A549 (cell line): ENCODE results near the gene KLHDC7B. TPM values are rescaled to one million over a fixed set of nuclear protein-coding genes. Genes with fewer than 3 reads are reported as not detected.

Experiments used
- ATAC-seq, 2 experiments: fragments of 200-7000 bp in 1 of 2; fragments of >200 bp in 1 of 2; cut with Nextera tagmentation in 1 of 2; cut with Tn5 transposase in 1 of 2; 3 replicates each; pipeline versions ENCODE4 v1.8.0 to v1.9.1; 2018 to 2020; ENCODE audit warnings: mild to moderate bottlenecking in 1 of 2, moderate library complexity in 1 of 2
- CTCF ChIA-PET: fragments of 300-600 bp; sonication (Branson Sonifier 250); formaldehyde crosslinking; extraction: SDS; loops from one replicate; lab custom pipeline; 2021; ENCODE audit warnings: antibody characterized with exemption, inconsistent platforms; lab: Yijun Ruan, JAX
- POLR2A ChIA-PET: fragments of 350-600 bp; formaldehyde crosslinking; extraction: SDS; loops from one replicate; lab custom pipeline; 2021; ENCODE audit warnings: antibody characterized with exemption, inconsistent platforms; lab: Yijun Ruan, JAX
- DNase-seq, 2 experiments: peaks; one replicate each; pipeline versions ENCODE4 v3.0.0 to v3.0.0-alpha.2; 2011 to 2016; ENCODE audit warnings: low read depth in 1 of 2, low spot score in 1 of 2
- FAIRE-seq: peaks from 2 replicates; lab custom pipeline; 2011; peaks lifted over from hg19 to GRCh38; lab: Jason Lieb, UNC
- H3K27ac ChIP-seq, 2 experiments: fragments of >200 bp; sonication (Bioruptor Twin); formaldehyde crosslinking; 3 replicates each; pipeline ENCODE4 v1.5.1; 2016 to 2017
- H3K4me1 ChIP-seq: fragments of >200 bp; sonication (Bioruptor Twin); formaldehyde crosslinking; 3 replicates; pipeline ENCODE4 v1.6.1; 2016
- H3K4me2 ChIP-seq: fragments of >200 bp; sonication (Bioruptor Twin); formaldehyde crosslinking; 3 replicates; pipeline ENCODE4 v1.6.1; 2016
- H3K4me3 ChIP-seq: fragments of >200 bp; sonication (Bioruptor Twin); formaldehyde crosslinking; 3 replicates; pipeline ENCODE4 v1.5.1; 2016
- H3K9me3 ChIP-seq: fragments of >200 bp; sonication (Bioruptor Twin); formaldehyde crosslinking; 3 replicates; pipeline ENCODE4 v1.6.1; 2016
- BHLHE40 ChIP-seq: IDR thresholded peaks from 2 replicates; pipeline ENCODE4 v1.6.1; 2012; ENCODE audit warnings: low read depth, low read length, inconsistent platforms
- CHD4 ChIP-seq: fragments of 200-600 bp; sonication (generic); IDR thresholded peaks from 2 replicates; pipeline ENCODE4 v1.6.1; 2016; ENCODE audit warnings: antibody characterized with exemption, mild to moderate bottlenecking, borderline replicate concordance
- E2F6 ChIP-seq: IDR thresholded peaks from 2 replicates; pipeline ENCODE4 v1.6.1; 2012; ENCODE audit warnings: low read depth, borderline replicate concordance
- EHF ChIP-seq: fragments of 250-450 bp; sonication (Bioruptor Pico); IDR thresholded peaks from 2 replicates; pipeline ENCODE4 v1.5.0; 2020; ENCODE audit warnings: mild to moderate bottlenecking
- EP300 ChIP-seq, 2 experiments: fragments of >200 bp; sonication (Bioruptor Twin); formaldehyde crosslinking; IDR thresholded peaks; 2 replicates in 1 of 2; 3 replicates in 1 of 2; pipeline ENCODE4 v1.6.1; 2016 to 2017
- FOXS1 ChIP-seq: fragments of 250-450 bp; sonication (Bioruptor Pico); IDR thresholded peaks from 2 replicates; pipeline ENCODE4 v1.5.0; 2020; ENCODE audit warnings: mild to moderate bottlenecking, moderate library complexity
- GATA3 ChIP-seq: IDR thresholded peaks from 2 replicates; pipeline ENCODE4 v1.6.1; 2012; ENCODE audit warnings: borderline replicate concordance
- HDAC2 ChIP-seq: fragments of 200-600 bp; sonication (generic); IDR thresholded peaks from 2 replicates; pipeline ENCODE4 v1.6.1; 2016
- HMGXB4 ChIP-seq: fragments of 250-450 bp; sonication (Bioruptor Pico); IDR thresholded peaks from 2 replicates; pipeline ENCODE4 v1.5.0; 2021; ENCODE audit warnings: mild to moderate bottlenecking, moderate library complexity, borderline replicate concordance
- HOXA7 ChIP-seq: fragments of 250-450 bp; sonication (Bioruptor Pico); IDR thresholded peaks from 2 replicates; pipeline ENCODE4 v1.5.0; 2020; ENCODE audit warnings: mild to moderate bottlenecking, moderate library complexity
- HOXB5 ChIP-seq: fragments of 250-450 bp; sonication (Bioruptor Pico); IDR thresholded peaks from 2 replicates; pipeline ENCODE4 v1.5.0; 2020; ENCODE audit warnings: mild to moderate bottlenecking, moderate library complexity
- JUN ChIP-seq, 2 experiments: fragments of >200 bp; sonication (Bioruptor Twin); formaldehyde crosslinking; IDR thresholded peaks; 2 replicates in 1 of 2; 3 replicates in 1 of 2; pipeline ENCODE4 v1.6.1; 2016 to 2017
- JUNB ChIP-seq: fragments of >200 bp; sonication (Bioruptor Twin); formaldehyde crosslinking; IDR thresholded peaks from 2 replicates; pipeline ENCODE4 v1.6.1; 2016
- NPAS2 ChIP-seq: fragments of 250-450 bp; sonication (Bioruptor Pico); IDR thresholded peaks from 2 replicates; pipeline ENCODE4 v1.8.0; 2022; ENCODE audit warnings: mild to moderate bottlenecking, moderate library complexity, borderline replicate concordance
- NR3C1 ChIP-seq: fragments of >200 bp; sonication (Bioruptor Twin); formaldehyde crosslinking; IDR thresholded peaks from 3 replicates; pipeline ENCODE4 v1.6.1; 2017
- PHF8 ChIP-seq: fragments of 200-600 bp; sonication (generic); IDR thresholded peaks from 2 replicates; pipeline ENCODE4 v1.6.1; 2016; ENCODE audit warnings: low read depth, mild to moderate bottlenecking, antibody characterized with exemption, moderate library complexity, borderline replicate concordance
- POLR2A ChIP-seq: IDR thresholded peaks from 2 replicates; pipeline ENCODE4 v1.6.1; 2012; ENCODE audit warnings: mild to moderate bottlenecking, low read length
- POLR2AphosphoS2 ChIP-seq: conservative IDR thresholded peaks from 2 replicates; pipeline ENCODE4 v1.6.1; 2012; ENCODE audit warnings: low read length, improper control_type of control experiment, inconsistent platforms
- RAD21 ChIP-seq, 2 experiments: fragments of >200 bp in 1 of 2; sonication (Bioruptor Twin) in 1 of 2; formaldehyde crosslinking in 1 of 2; IDR thresholded peaks in 1 of 2; conservative IDR thresholded peaks in 1 of 2; 2 replicates in 1 of 2; 3 replicates in 1 of 2; pipeline ENCODE4 v1.6.1; 2012 to 2018; ENCODE audit warnings: inconsistent platforms in 1 of 2
- RFX5 ChIP-seq: fragments of 450-650 bp; IDR thresholded peaks from 2 replicates; pipeline ENCODE4 v1.7.1; 2014; ENCODE audit warnings: antibody characterized with exemption, mild to moderate bottlenecking, moderate library complexity
- SMC3 ChIP-seq: fragments of >200 bp; sonication (Bioruptor Twin); formaldehyde crosslinking; IDR thresholded peaks from 3 replicates; pipeline ENCODE4 v1.6.1; 2018; ENCODE audit warnings: inconsistent platforms
- SREBF2 ChIP-seq: fragments of 450-650 bp; IDR thresholded peaks from 2 replicates; pipeline ENCODE4 v1.6.1; 2014; ENCODE audit warnings: mild to moderate bottlenecking, moderate library complexity
- TP53 ChIP-seq: fragments of 250-450 bp; sonication (Bioruptor Pico); IDR thresholded peaks from 2 replicates; pipeline ENCODE4 v1.5.0; 2021; ENCODE audit warnings: mild to moderate bottlenecking, moderate library complexity
- USF2 ChIP-seq: fragments of 450-650 bp; IDR thresholded peaks from 2 replicates; pipeline ENCODE4 v1.6.1; 2014; ENCODE audit warnings: antibody characterized with exemption
- WGBS: methylation state at CpG from one replicate; pipeline ENCODE4 v1.1.6; 2017; ENCODE audit errors: missing lambda C conversion rate; 5-methylcytosine and 5-hydroxymethylcytosine counted together
- polyA plus RNA-seq, 4 experiments: library from polyadenylated mRNA; depleted of rRNA in 3 of 4; stranded (reverse); fragments of >200 nt; fragmentation: RNase III in 1 of 4; extraction: RNeasy Plus Mini Kit Qiagen cat#74134 plus additional on column Dnase treatment in 1 of 4; gene quantifications; 2 replicates in 3 of 4; 3 replicates in 1 of 4; pipeline ENCODE4 v1.2.3, GENCODE V29; 2011 to 2017
- TF ChIP-seq, protein P1 (sequence below): fragments of 200-600 bp; sonication (generic); IDR thresholded peaks from 2 replicates; pipeline ENCODE4 v1.6.1; 2016; ENCODE audit warnings: antibody characterized with exemption, mild to moderate bottlenecking, moderate library complexity

Gene KLHDC7B
- polyA plus RNA-seq, 2 of the 4 experiments (the other 2 are of a cell fraction): 0.09 TPM; not detected in 1

GRCh38 chr22:50562523-50563412, 17.1 kb downstream of the KLHDC7B start, which contains the start of gene SYCE3 (continued):
- TF ChIP-seq E2F6 (0 out of 2 replicates have a peak, but pooled peaks have one; percentile 19), JUN (IDR thresholded peaks at IDR 0.05) (peak in 1 of 2 experiments; percentile 16; a peak in 1 of 5 replicates), SMC3 (peak; percentile 49), RAD21 (conservative IDR thresholded peaks at IDR 0.05 in 1 of 2, IDR thresholded peaks at IDR 0.05 in 1 of 2) (peak; percentile 34 to 62; a peak in 4 of 5 replicates)

- no peak for TF ChIP-seq TP53 (CRISPR knock-in tag)
- TF ChIP-seq BHLHE40: no peak
- TF ChIP-seq GATA3: no peak
- no peak for TF ChIP-seq HOXB5 (CRISPR knock-in tag)
- no peaks in the 10 kb centered on the region for H3K9me3 ChIP-seq
- ChIA-PET POLR2A (interaction anchor here (1.4 to 1.6 kb wide), 2 partner anchors 32 to 38 kb away, joined by 3 to 8 read pairs; partner anchors contain the start of gene SCO2), CTCF (interaction anchor here (0.6 to 4.8 kb wide), 27 partner anchors 8 to 291 kb away, joined by 3 to 53 read pairs (median 4); partner anchors contain the start of genes ARSA, CHKB, CPT1B and KLHDC7B)
- 53% methylated on average over 17 of the region's 17 CpGs for WGBS
- ATAC-seq (peak; percentile 12 to 19; a peak in 5 of 6 replicates), DNase-seq (no peak), FAIRE-seq (no peak)
- peak overlapping the region; percentile 64 to 72 for H3K27ac ChIP-seq
- peak overlapping the region; percentile 64 for H3K4me3 ChIP-seq
- no peaks in the 10 kb centered on the region for H3K4me1 ChIP-seq
- H3K4me2 ChIP-seq: peak overlapping the region; percentile 98
These were observed 17.9 kb downstream of the KLHDC7B start for GRCh38 chr22:50563413-50564160.

DNA sequence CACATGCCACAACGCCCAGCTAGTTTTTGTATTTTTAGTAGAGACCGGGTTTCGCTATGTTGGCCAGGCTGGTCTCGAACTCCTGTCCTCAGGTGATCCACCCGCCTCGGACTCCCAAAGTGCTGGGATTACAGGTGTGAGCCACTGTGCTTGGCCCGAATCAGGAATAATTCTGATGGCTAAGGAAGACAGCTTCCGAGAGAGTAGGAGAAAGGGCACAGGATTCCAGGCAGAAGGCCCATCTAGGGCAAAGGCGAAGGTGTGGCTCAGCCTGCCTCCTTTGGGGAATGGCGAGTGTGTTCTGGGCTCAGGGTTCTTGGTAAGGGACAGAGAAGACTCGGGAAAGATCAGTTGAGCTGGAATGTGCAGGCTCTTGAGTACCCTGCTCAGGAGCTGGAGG, 18.6 kb downstream of the KLHDC7B start:
- DNase-seq (no peak), ATAC-seq (no peak), FAIRE-seq (no peak)
- 77% methylated on average over 11 of the region's 11 CpGs for WGBS
- Histone ChIP-seq H3K4me3 (no peak overlapping the region), H3K27ac (no peak overlapping the region), H3K4me2 (no peak overlapping the region), H3K4me1 (no peaks in the 10 kb centered on the region), H3K9me3 (no peaks in the 10 kb centered on the region)
- ChIA-PET POLR2A (no interaction called here), CTCF (interaction anchor here (0.7 to 4.8 kb wide), 7 partner anchors 12 to 57 kb away, joined by 3 to 53 read pairs (median 19); partner anchors contain the start of genes CPT1B, KLHDC7B, SCO2 and TYMP)
- TF ChIP-seq RFX5 (no peak), USF2 (no peak), POLR2AphosphoS2 (no peak), SREBF2 (no peak), HDAC2 (no peak), RAD21 (conservative IDR thresholded peaks at IDR 0.05 in 1 of 2, IDR thresholded peaks at IDR 0.05 in 1 of 2) (no peak), POLR2A (no peak), SMC3 (no peak), EP300 (IDR thresholded peaks at IDR 0.05) (no peak), EHF (CRISPR knock-in tag) (no peak), HOXB5 (CRISPR knock-in tag) (no peak), NPAS2 (CRISPR knock-in tag) (no peak), JUNB (no peak), NR3C1 (no peak), PHF8 (no peak), HOXA7 (CRISPR knock-in tag) (no peak), HMGXB4 (CRISPR knock-in tag) (no peak), CHD4 (no peak), FOXS1 (CRISPR knock-in tag) (no peak)
- TF ChIP-seq, protein P1, sequence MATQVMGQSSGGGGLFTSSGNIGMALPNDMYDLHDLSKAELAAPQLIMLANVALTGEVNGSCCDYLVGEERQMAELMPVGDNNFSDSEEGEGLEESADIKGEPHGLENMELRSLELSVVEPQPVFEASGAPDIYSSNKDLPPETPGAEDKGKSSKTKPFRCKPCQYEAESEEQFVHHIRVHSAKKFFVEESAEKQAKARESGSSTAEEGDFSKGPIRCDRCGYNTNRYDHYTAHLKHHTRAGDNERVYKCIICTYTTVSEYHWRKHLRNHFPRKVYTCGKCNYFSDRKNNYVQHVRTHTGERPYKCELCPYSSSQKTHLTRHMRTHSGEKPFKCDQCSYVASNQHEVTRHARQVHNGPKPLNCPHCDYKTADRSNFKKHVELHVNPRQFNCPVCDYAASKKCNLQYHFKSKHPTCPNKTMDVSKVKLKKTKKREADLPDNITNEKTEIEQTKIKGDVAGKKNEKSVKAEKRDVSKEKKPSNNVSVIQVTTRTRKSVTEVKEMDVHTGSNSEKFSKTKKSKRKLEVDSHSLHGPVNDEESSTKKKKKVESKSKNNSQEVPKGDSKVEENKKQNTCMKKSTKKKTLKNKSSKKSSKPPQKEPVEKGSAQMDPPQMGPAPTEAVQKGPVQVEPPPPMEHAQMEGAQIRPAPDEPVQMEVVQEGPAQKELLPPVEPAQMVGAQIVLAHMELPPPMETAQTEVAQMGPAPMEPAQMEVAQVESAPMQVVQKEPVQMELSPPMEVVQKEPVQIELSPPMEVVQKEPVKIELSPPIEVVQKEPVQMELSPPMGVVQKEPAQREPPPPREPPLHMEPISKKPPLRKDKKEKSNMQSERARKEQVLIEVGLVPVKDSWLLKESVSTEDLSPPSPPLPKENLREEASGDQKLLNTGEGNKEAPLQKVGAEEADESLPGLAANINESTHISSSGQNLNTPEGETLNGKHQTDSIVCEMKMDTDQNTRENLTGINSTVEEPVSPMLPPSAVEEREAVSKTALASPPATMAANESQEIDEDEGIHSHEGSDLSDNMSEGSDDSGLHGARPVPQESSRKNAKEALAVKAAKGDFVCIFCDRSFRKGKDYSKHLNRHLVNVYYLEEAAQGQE: no peak
